A172 (cell line): ENCODE results near the gene SH3GL3. TPM values are rescaled to one million over a fixed set of nuclear protein-coding genes. Genes with fewer than 3 reads are reported as not detected.

Source experiments
- DNase-seq: peaks from one replicate; pipeline ENCODE4 v3.0.0-alpha.2; 2015; ENCODE audit warnings: low spot score
- total RNA-seq: library from RNA; depleted of rRNA; stranded (reverse); fragments of >200 nt; shearing (Covaris generic); gene quantifications from 2 replicates; pipeline ENCODE4 v1.2.3, GENCODE V29; 2014

Gene SH3GL3
- total RNA-seq, 1 experiment from 2014 or later = not detected

GRCh38 chr15:83504365-83504764, 57.2 kb downstream of the SH3GL3 start:
- no peak for DNase-seq

- no peak for DNase-seq
Measured at GRCh38 chr15:83510001-83510400, 62.9 kb downstream of the SH3GL3 start.

GRCh38 chr15:83512459-83512858, 65.3 kb downstream of the SH3GL3 start:
- DNase-seq = no peak

GRCh38 chr15:83514584-83514983, 67.4 kb downstream of the SH3GL3 start:
- DNase-seq = no peak

DNA sequence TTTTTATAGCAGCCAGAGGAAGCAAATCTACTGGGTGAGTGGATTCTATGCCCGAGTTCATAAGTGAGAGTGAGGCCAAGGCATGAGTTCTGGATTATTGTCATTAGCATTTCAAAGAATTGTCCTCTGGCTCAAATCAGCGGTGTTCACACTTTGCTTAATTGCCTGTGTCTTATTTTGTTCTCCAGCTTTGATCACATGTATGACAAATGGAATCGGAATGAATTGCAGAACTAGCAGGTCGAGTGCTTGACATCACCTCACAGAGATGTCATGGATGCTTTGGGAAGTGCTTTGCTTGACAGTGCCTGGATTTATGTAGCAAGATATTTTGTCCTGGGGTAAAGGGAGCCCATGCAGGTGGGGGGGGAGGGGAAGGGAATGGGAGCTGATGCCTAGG, 68.0 kb downstream of the SH3GL3 start:
- no peak for DNase-seq

DNA sequence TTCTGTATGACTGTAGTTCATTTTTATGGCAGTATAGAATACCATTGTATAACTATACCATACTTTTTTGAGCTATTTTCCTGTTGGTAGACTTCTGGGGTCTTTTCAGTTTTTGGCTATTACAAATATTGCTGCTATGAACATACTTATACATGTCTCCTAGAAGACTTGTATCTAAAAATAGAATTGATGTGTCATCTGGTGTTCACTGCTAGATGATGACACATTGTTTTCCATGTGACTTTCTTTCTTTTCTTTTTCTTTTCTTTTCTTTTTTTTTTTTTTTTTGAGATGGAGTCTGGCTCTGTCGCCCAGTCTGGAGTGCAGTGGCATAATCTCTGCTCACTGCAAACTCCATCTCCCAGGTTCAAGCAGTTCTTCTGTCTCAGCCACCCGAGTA, 69.8 kb downstream of the SH3GL3 start:
- peak; percentile 52 for DNase-seq

- no peak for DNase-seq
Measured at GRCh38 chr15:83526319-83526718, 79.2 kb downstream of the SH3GL3 start.

GRCh38 chr15:83533410-83533962, 86.3 kb downstream of the SH3GL3 start:
- no peak for DNase-seq

DNA sequence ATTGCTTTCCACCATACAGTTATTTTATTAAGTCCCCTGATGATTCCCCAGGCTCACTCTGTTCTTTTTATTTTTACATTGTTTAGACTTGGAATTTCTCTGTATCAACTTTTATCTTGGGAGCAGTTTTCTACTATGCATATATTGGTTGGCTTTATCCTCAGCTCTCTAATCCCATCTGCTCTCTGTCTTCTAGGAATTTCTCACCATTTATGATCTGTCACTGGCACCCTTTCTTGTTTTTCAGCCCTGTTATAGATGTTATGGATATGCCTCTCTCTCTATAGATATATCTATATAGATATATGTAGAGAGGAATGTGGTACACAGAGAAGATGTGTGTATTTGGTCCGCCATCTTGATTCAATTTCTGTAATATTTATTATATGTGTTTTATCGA, 90.5 kb downstream of the SH3GL3 start:
- DNase-seq = no peak

GRCh38 chr15:83538682-83539081, 91.5 kb downstream of the SH3GL3 start:
- DNase-seq = no peak

DNA sequence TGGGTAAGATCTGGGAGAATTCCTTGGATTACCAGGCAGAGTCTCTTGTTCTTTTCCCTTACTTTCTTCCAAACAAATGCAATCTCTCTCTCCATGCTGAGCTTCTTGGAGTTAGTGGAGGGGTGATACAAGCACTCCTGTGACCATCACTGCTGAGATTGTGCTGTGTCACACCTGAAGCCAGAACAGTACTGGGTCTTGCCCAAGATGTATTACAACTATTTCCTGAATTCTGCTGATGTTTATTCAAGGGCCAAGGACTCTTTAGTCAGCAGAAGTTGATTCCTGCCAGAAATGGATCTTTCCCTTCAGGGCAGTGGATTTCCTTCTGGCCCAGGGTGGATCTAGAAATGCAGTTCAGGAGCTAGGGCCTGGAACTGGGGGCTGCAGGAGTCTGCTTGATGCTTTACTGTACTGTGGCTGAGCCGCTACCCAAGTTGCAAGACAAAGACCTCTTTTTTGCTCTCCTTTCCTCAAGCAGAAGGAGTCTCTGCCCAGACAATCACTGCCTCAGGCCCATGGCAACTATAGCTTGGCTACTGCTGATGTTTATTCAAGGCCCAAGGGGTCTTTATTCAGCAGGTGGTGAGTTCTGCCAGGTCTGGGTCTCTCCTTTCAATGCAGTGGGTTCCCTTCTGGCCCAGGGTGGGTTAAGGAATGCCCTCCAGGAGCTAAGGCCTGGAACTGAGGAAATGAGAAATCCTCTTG, 98.8 kb downstream of the SH3GL3 start:
- no peak for DNase-seq

GRCh38 chr15:83546512-83546888, 99.4 kb downstream of the SH3GL3 start:
- no peak for DNase-seq

DNA sequence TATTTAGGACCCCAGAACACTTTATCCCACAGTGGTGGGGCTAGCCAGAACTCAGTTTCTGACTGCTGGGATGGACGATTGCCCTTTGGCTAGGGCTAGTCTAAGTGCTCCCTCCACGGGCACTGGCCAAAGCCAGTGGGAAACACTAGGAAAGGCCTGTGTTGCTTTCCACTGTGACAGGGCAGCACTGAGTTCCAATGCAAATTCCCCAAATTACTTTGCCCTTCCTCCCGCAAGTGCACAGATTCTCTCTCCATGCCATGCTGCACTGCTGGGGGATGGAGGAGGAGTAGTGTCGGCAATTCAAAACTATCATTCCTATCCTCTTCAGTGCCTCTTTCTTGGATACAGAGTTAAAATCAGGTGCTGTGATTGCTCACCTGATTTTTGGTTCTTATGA, 100.0 kb downstream of the SH3GL3 start:
- DNase-seq = no peak

DNA sequence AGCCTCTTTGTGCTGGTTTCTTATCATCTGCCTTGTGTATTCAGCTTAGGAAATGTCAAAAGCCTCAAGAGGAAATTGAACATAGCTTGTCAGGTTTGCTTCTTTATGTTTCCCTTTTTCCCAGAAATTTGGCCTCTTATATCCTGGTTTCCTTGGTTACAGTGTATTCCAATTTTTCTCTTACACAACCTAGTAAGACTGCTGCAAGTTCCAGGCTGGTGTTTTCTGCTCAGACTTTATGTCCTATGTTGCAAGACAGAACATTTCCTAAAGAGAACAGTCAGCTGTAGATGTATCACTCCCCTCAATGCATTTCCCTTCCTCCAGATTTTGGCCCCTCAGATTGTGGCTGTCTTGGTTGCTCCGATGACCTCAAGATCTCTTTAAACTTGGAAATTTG, 102.5 kb downstream of the SH3GL3 start:
- DNase-seq = no peak

DNA sequence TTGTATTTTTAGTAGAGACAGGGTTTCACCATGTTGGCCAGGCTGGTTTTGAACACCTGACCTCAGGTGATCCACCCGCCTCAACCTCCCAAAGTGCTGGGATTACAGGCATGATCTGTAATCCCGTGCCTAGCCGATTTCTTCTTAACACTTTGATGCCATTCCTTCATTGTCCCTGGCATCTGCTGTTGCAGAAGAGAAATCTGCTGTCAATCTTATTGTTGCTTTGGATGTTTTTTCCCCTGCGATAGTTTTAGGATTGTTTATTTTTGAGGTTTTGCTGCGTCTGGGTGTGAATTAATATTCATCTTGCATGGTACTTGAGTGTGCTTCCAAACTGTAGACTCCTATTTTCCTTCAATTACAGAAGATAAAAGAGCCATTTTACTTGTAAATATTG, 107.4 kb downstream of the SH3GL3 start:
- no peak for DNase-seq

DNA sequence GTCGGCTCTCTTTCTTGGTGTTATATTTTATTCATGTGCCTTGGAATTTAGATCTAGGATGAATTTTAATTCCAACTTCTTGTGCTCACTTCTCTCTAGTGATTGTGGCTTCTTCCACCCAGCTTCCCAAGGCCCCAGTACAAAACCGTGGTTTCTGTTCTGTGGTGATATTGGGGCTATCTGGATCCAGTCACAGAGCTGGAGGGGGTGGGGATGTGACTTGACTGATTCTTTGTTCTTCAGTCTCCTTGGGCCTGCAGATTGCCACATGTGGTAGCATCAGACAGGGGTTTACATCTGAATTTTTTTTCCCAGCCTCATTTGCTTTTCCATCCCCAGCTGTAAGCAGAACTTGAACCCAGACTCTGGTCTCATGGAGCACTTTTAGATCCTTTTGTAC, 108.2 kb downstream of the SH3GL3 start:
- DNase-seq = no peak

GRCh38 chr15:83556068-83556467, 108.9 kb downstream of the SH3GL3 start:
- no peak for DNase-seq

GRCh38 chr15:83556754-83557153, 109.6 kb downstream of the SH3GL3 start:
- DNase-seq = no peak

DNA sequence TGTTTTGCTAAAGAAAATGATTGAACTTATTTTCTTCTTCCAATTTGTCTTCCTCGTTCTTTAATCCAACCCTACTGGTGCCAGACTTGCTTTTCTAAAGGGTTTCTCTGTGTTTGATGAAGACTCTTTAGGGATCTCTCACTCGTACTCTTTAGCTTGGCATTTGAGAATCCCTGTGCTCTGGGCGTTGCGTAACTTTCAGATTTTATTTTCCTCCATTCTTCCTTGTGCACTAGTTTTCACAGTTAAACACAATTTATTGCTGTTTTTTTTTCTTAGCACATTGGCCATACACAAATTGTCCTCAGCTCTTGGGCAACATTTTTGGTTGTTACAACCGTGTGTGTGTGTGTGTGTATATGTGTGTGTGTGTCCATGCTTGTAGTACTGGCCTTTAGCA, 111.0 kb downstream of the SH3GL3 start:
- DNase-seq = no peak

GRCh38 chr15:83559310-83559966, 112.3 kb downstream of the SH3GL3 start:
- peak; percentile 68 for DNase-seq

GRCh38 chr15:83561661-83562060, 114.5 kb downstream of the SH3GL3 start:
- DNase-seq = no peak

DNA sequence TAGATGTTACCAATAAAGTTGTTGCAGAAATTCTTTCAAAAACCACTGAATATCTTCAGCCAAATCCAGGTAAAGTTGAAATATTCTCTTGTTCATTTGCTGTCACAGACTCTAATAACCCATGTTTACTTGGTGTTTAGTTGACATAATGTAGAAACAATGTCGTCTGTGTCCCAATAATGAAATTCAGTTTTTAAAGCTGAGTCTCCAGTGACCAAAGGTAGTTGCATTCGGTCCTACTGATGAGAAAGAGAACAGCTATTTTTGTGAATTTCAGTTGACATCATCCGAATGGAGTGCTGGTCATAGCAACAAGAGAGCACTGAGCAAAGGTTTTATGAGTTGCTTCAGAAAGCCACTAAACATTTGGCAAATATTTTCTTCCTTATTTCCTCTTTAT, 118.0 kb downstream of the SH3GL3 start:
- DNase-seq = no peak

DNA sequence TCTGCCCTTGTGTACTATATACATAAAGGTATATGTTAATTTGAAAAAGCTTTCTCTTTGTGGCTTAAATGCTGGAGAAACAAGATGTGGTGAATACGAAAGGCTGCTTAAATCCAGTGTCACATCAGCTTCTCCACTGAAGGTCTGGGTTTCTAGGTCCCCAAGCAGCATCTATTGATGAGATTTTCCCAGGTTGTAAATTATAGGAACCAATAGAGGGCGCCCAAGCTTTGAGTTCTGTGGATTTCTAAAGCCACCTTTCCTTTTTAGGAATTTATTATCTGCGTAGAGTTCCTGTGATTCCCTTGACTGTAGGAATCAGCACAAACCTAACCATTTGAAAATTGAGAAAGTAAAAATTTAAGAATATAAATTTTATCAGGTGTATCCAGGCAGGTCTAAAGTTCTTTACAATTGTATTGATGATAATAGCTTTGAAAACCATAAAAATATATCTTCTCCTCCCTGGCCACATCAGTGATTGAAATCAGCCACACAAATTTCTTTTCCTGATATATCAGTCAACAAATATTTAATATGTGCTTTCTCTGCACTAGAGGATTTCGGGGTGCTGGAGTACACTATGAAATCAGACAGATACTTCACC, 118.5 kb downstream of the SH3GL3 start:
- peak; percentile 24 for DNase-seq
